Liver (tissue), 9 donors: Measurements from ENCODE around the gene NFIA. TPM values are rescaled to one million over a fixed set of nuclear protein-coding genes. Genes with fewer than 3 reads are reported as not detected.

Experiments
- DNase-seq: peaks from one replicate; pipeline ENCODE4 v3.0.0-alpha.2; 2017; ENCODE audit warnings: low spot score
- H3K27ac ChIP-seq, 2 donors: one replicate each; pipeline ENCODE4 v1.7.0; 2013; ENCODE audit warnings: inconsistent platforms in 2 of 2, low read length in 2 of 2, control low read depth in 1 of 2, low read depth in 1 of 2, mild to moderate bottlenecking in 1 of 2
- H3K27me3 ChIP-seq, 4 donors: one replicate each; pipeline versions ENCODE4 v1.6.1 to v1.7.0; 2013; ENCODE audit warnings: low read length in 3 of 4, inconsistent platforms in 1 of 4, mild to moderate bottlenecking in 1 of 4, moderate library complexity in 1 of 4; ENCODE audit not compliant: control insufficient read depth in 4 of 4, insufficient read depth in 4 of 4
- H3K36me3 ChIP-seq, 4 donors: one replicate each; pipeline versions ENCODE4 v1.6.1 to v1.7.0; 2013; ENCODE audit warnings: low read length in 3 of 4, mild to moderate bottlenecking in 3 of 4, low read depth in 1 of 4, moderate library complexity in 1 of 4; ENCODE audit not compliant: control insufficient read depth in 4 of 4, insufficient read depth in 3 of 4
- H3K4me1 ChIP-seq, 4 donors: one replicate each; pipeline versions ENCODE4 v1.6.1 to v1.7.0; 2013; ENCODE audit warnings: low read length in 3 of 4, mild to moderate bottlenecking in 3 of 4, moderate library complexity in 1 of 4; ENCODE audit not compliant: control insufficient read depth in 4 of 4, insufficient read depth in 4 of 4
- H3K4me3 ChIP-seq, 3 donors: one replicate each; pipeline versions ENCODE4 v1.6.1 to v1.7.0; 2013; ENCODE audit warnings: low read length in 3 of 3, control low read depth in 1 of 3, low read depth in 1 of 3, mild to moderate bottlenecking in 1 of 3
- H3K9ac ChIP-seq, 2 donors: one replicate each; pipeline ENCODE4 v1.7.0; 2013; ENCODE audit warnings: low read length in 2 of 2, mild to moderate bottlenecking in 2 of 2, moderate library complexity in 2 of 2, control low read depth in 1 of 2, low read depth in 1 of 2
- H3K9me3 ChIP-seq, 4 donors: one replicate each; pipeline versions ENCODE4 v1.6.1 to v1.7.0; 2013; ENCODE audit warnings: low read length in 3 of 4; ENCODE audit not compliant: control insufficient read depth in 4 of 4
- ATF3 ChIP-seq: IDR thresholded peaks from 2 replicates; pipeline ENCODE4 v1.6.1; 2016; ENCODE audit warnings: antibody characterized with exemption
- CTCF ChIP-seq: fragments of 150-350 bp; IDR thresholded peaks from 2 replicates; pipeline ENCODE4 v1.5.1; 2017; ENCODE audit warnings: improper control_type of control experiment, low read depth, low read length; ENCODE audit not compliant: missing input control
- EGR1 ChIP-seq, 2 donors: IDR thresholded peaks; 2 replicates each; pipeline ENCODE4 v1.6.1; 2016 to 2018; ENCODE audit warnings: antibody characterized with exemption in 2 of 2, low read depth in 2 of 2
- FOXA1 ChIP-seq: IDR thresholded peaks from 2 replicates; pipeline ENCODE4 v1.6.1; 2016; ENCODE audit warnings: antibody characterized with exemption
- FOXA2 ChIP-seq: IDR thresholded peaks from 2 replicates; pipeline ENCODE4 v1.6.1; 2016; ENCODE audit warnings: antibody characterized with exemption
- GABPA ChIP-seq, 2 donors: IDR thresholded peaks in 1 of 2; conservative IDR thresholded peaks in 1 of 2; 2 replicates each; pipeline ENCODE4 v1.6.1; 2016; ENCODE audit warnings: antibody characterized with exemption in 2 of 2, mild to moderate bottlenecking in 1 of 2, moderate library complexity in 1 of 2
- HNF4A ChIP-seq, 2 donors: conservative IDR thresholded peaks; 2 replicates each; pipeline ENCODE4 v1.6.1; 2016; ENCODE audit warnings: antibody characterized with exemption in 2 of 2, mild to moderate bottlenecking in 2 of 2
- HNF4G ChIP-seq: IDR thresholded peaks from 2 replicates; pipeline ENCODE4 v1.6.1; 2016; ENCODE audit warnings: antibody characterized with exemption
- JUND ChIP-seq, 2 donors: IDR thresholded peaks; 2 replicates each; pipeline ENCODE4 v1.6.1; 2016; ENCODE audit warnings: antibody characterized with exemption in 2 of 2
- MAX ChIP-seq: IDR thresholded peaks from 2 replicates; pipeline ENCODE4 v1.6.1; 2016; ENCODE audit warnings: antibody characterized with exemption
- NR2F2 ChIP-seq: IDR thresholded peaks from 2 replicates; pipeline ENCODE4 v1.6.1; 2016; ENCODE audit warnings: antibody characterized with exemption
- RAD21 ChIP-seq, 2 donors: IDR thresholded peaks; 2 replicates each; pipeline ENCODE4 v1.6.1; 2016; ENCODE audit warnings: antibody characterized with exemption in 2 of 2, mild to moderate bottlenecking in 2 of 2
- REST ChIP-seq: IDR thresholded peaks from 2 replicates; pipeline ENCODE4 v1.6.1; 2016; ENCODE audit warnings: antibody characterized with exemption, mild to moderate bottlenecking
- RXRA ChIP-seq, 2 donors: IDR thresholded peaks; 2 replicates each; pipeline ENCODE4 v1.6.1; 2017 to 2018; ENCODE audit warnings: antibody characterized with exemption in 2 of 2, mild to moderate bottlenecking in 1 of 2
- SP1 ChIP-seq: IDR thresholded peaks from 2 replicates; pipeline ENCODE4 v1.6.1; 2018; ENCODE audit warnings: antibody characterized with exemption, mild to moderate bottlenecking
- TAF1 ChIP-seq: conservative IDR thresholded peaks from 2 replicates; pipeline ENCODE4 v1.6.1; 2016; ENCODE audit warnings: antibody characterized with exemption, mild to moderate bottlenecking
- YY1 ChIP-seq: IDR thresholded peaks from 2 replicates; pipeline ENCODE4 v1.6.1; 2016; ENCODE audit warnings: antibody characterized with exemption, mild to moderate bottlenecking
- WGBS: extraction: QIAGEN DNeasy Blood & Tissue Kit; methylation state at CpG from one replicate; pipeline ENCODE4 v1.1.7; 2013; 5-methylcytosine and 5-hydroxymethylcytosine counted together
- polyA plus RNA-seq, 2 donors: library from polyadenylated mRNA; stranded (reverse) in 1 of 2; unstranded in 1 of 2; fragments of 200-250 nt in 1 of 2; fragments of >200 nt in 1 of 2; fragmentation: Nextera tagmentation in 1 of 2; extraction: Ambion mirVana in 1 of 2; gene quantifications; one replicate each; pipeline versions ENCODE4 v1.2.1 to v1.2.3, GENCODE V29; 2013 to 2015
- total RNA-seq, 2 donors: library from RNA; depleted of rRNA; stranded (reverse); fragments of >200 nt; gene quantifications; one replicate each; pipeline ENCODE4 v1.2.3, GENCODE V29; 2014
- TF ChIP-seq, protein P1 (sequence below): IDR thresholded peaks from 2 replicates; pipeline ENCODE4 v1.6.1; 2016; ENCODE audit warnings: antibody characterized with exemption
- donor health status: healthy.
- donor health status: healthy.
- donor health status: healthy.
- donor health status: healthy.
- donor health status: healthy.

The NFIA gene
- total and polyA plus RNA-seq, 4 donors = 6.8 to 53.7 (median 22.2) TPM

DNA sequence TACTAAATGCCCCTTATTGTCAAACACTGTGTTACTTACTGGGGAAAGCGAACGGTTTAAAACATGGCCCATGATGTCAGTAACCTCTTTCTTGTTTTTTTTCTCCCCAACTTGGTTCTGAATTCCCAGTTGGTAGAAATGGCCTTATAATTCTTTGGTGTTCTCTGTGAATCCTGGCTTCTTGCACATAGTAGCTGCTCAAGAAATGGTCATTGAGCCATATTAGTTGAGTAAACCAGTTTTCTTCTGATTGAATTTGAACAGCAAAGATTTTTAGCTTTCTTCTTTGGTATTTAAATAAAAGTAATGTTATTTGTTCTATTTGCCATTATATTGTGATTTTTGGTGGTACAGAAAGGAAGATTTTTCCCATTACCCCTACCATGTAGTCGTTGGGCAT lies 87.3 kb downstream of the NFIA start (continued):
- TF ChIP-seq, protein P1, sequence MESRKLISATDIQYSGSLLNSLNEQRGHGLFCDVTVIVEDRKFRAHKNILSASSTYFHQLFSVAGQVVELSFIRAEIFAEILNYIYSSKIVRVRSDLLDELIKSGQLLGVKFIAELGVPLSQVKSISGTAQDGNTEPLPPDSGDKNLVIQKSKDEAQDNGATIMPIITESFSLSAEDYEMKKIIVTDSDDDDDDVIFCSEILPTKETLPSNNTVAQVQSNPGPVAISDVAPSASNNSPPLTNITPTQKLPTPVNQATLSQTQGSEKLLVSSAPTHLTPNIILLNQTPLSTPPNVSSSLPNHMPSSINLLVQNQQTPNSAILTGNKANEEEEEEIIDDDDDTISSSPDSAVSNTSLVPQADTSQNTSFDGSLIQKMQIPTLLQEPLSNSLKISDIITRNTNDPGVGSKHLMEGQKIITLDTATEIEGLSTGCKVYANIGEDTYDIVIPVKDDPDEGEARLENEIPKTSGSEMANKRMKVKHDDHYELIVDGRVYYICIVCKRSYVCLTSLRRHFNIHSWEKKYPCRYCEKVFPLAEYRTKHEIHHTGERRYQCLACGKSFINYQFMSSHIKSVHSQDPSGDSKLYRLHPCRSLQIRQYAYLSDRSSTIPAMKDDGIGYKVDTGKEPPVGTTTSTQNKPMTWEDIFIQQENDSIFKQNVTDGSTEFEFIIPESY = no peak
- TF ChIP-seq ATF3 = no peak
- no peak for TF ChIP-seq TAF1
- TF ChIP-seq YY1 = no peak

- Histone ChIP-seq H3K9ac (no peak overlapping the region), H3K4me3 (no peak overlapping the region), H3K36me3 (no peaks in the 10 kb centered on the region), H3K4me1 (peaks cover 0 to 46% (median 13%) of the 10 kb centered on the region in 4 donors), H3K9me3 (no peaks in the 10 kb centered on the region), H3K27me3 (no peaks in the 10 kb centered on the region), H3K27ac (peak overlapping the region in 1 of 2 donors; percentile 26)
- DNase-seq = no peak
- no peak for TF ChIP-seq EGR1 (IDR thresholded peaks at IDR 0.05; ENCODE audit: low read depth in 2 of 2)
- no peak for TF ChIP-seq RAD21 (IDR thresholded peaks at IDR 0.05)
- TF ChIP-seq HNF4G = no peak
- no peak for TF ChIP-seq REST
- TF ChIP-seq FOXA1 = no peak
- no peak for TF ChIP-seq NR2F2
- no peak for TF ChIP-seq GABPA (IDR thresholded peaks at IDR 0.05 in 1 of 2, conservative IDR thresholded peaks at IDR 0.05 in 1 of 2)
- no peak for TF ChIP-seq JUND (IDR thresholded peaks at IDR 0.05)
- TF ChIP-seq TAF1 = no peak
- TF ChIP-seq RXRA (IDR thresholded peaks at IDR 0.05) = no peak
- TF ChIP-seq HNF4A (conservative IDR thresholded peaks at IDR 0.05) = no peak
- no peak for TF ChIP-seq CTCF
- no peak for TF ChIP-seq ATF3
- TF ChIP-seq SP1 = no peak
- TF ChIP-seq FOXA2 = no peak
- no peak for TF ChIP-seq MAX
- TF ChIP-seq YY1 = no peak
- TF ChIP-seq, protein P1 = no peak
- 54% methylated on average over 6 of the region's 6 CpGs for WGBS
These were observed 88.2 kb downstream of the NFIA start for GRCh38 chr1:61170328-61171238.
